OCI-LY7 (cell line): ENCODE results near the gene KREMEN1. TPM values are rescaled to one million over a fixed set of nuclear protein-coding genes. Genes with fewer than 3 reads are reported as not detected.

Experiments
- BruUV-seq: library from RNA; stranded (reverse); fragments of 400-500 nt; replicated peaks from 2 replicates; lab custom pipeline; 2021; lab: Mats Ljungman, UMichigan
- CTCF ChIA-PET: fragments of 300-600 bp; sonication (Branson Sonifier 250); formaldehyde crosslinking; loops from one replicate; lab custom pipeline; 2022; ENCODE audit warnings: antibody characterized with exemption; ENCODE audit not compliant: unreplicated experiment; lab: Charles Lee
- POLR2A ChIA-PET: fragments of 300-600 bp; sonication (Branson Sonifier 250); formaldehyde crosslinking; loops from one replicate; lab custom pipeline; 2022; ENCODE audit warnings: antibody characterized with exemption; lab: Charles Lee
- DNase-seq: peaks from one replicate; pipeline ENCODE4 v3.0.0-alpha.2; 2015; ENCODE audit warnings: low spot score
- H2AFZ ChIP-seq: fragments of 200-600 bp; sonication (generic), shearing (Covaris generic); 2 replicates; pipeline ENCODE4 v1.6.1; 2014; ENCODE audit warnings: mild to moderate bottlenecking, antibody characterized with exemption, low read length, moderate library complexity
- H3K27ac ChIP-seq: fragments of 200-600 bp; sonication (generic); 2 replicates; pipeline ENCODE4 v1.5.1; 2014; ENCODE audit warnings: mixed run types, low read depth, mild to moderate bottlenecking, moderate library complexity, low read length, inconsistent platforms; ENCODE audit not compliant: poor library complexity, severe bottlenecking
- H3K36me3 ChIP-seq: fragments of 200-600 bp; sonication (generic); 2 replicates; pipeline ENCODE4 v1.6.1; 2014; ENCODE audit warnings: mild to moderate bottlenecking, antibody characterized with exemption, low read length, moderate library complexity, mixed read lengths; ENCODE audit not compliant: insufficient read depth
- H3K4me1 ChIP-seq: fragments of 200-600 bp; sonication (generic); 2 replicates; pipeline ENCODE4 v1.5.1; 2014; ENCODE audit warnings: mild to moderate bottlenecking, low read length; ENCODE audit not compliant: insufficient read depth, poor library complexity, severe bottlenecking
- H3K4me2 ChIP-seq: fragments of 200-600 bp; sonication (generic); 2 replicates; pipeline ENCODE4 v1.6.1; 2014; ENCODE audit warnings: mild to moderate bottlenecking, low read length
- H3K4me3 ChIP-seq: fragments of 200-600 bp; sonication (generic); 2 replicates; pipeline ENCODE4 v1.5.1; 2014; ENCODE audit warnings: mild to moderate bottlenecking, low read depth, low read length; ENCODE audit not compliant: poor library complexity, severe bottlenecking
- H3K79me2 ChIP-seq: fragments of 200-600 bp; sonication (generic); 2 replicates; pipeline ENCODE4 v1.6.1; 2016; ENCODE audit warnings: low read depth, mild to moderate bottlenecking, low read length, moderate library complexity, mixed read lengths; ENCODE audit not compliant: insufficient read depth
- H3K9me2 ChIP-seq: fragments of 200-600 bp; sonication (generic); 2 replicates; pipeline ENCODE4 v1.6.1; 2016; ENCODE audit warnings: mild to moderate bottlenecking, low read length, mixed read lengths; ENCODE audit not compliant: insufficient read depth
- H3K9me3 ChIP-seq: fragments of 200-600 bp; sonication (generic); 2 replicates; pipeline ENCODE4 v1.6.1; 2014; ENCODE audit warnings: mild to moderate bottlenecking, mixed run types, low read length, mixed read lengths
- H4K20me1 ChIP-seq: fragments of 200-600 bp; sonication (generic); 2 replicates; pipeline ENCODE4 v1.6.1; 2014; ENCODE audit warnings: mild to moderate bottlenecking, antibody characterized with exemption, low read length, moderate library complexity, mixed read lengths; ENCODE audit not compliant: insufficient read depth
- CTCF ChIP-seq: fragments of 200-600 bp; sonication (generic); conservative IDR thresholded peaks from 2 replicates; pipeline ENCODE4 v1.5.1; 2014; ENCODE audit warnings: mild to moderate bottlenecking, antibody characterized with exemption, low read length, moderate library complexity, mixed read lengths
- EZH2phosphoT487 ChIP-seq: fragments of 200-600 bp; sonication (generic); IDR thresholded peaks from 2 replicates; pipeline ENCODE4 v1.6.1; 2018; ENCODE audit warnings: low read depth, borderline replicate concordance, mild to moderate bottlenecking, mixed run types, antibody characterized with exemption, low read length, moderate library complexity, mixed read lengths
- intact Hi-C: fragments of 100-400 bp; cut with micrococcal nuclease; formaldehyde crosslinking; loops from one replicate; pipeline ENCODE4 v1.10.0; 2022; ENCODE audit not compliant: unreplicated experiment
- total RNA-seq, 2 experiments: library from RNA; depleted of rRNA in 1 of 2; stranded (reverse); fragments of >200 nt in 1 of 2; shearing (Covaris generic) in 1 of 2; gene quantifications; 2 replicates each; pipeline ENCODE4 v1.2.3, GENCODE V29; 2014 to 2022

The KREMEN1 gene
- total RNA-seq, 2 experiments from 2014 or later = not detected

DNA sequence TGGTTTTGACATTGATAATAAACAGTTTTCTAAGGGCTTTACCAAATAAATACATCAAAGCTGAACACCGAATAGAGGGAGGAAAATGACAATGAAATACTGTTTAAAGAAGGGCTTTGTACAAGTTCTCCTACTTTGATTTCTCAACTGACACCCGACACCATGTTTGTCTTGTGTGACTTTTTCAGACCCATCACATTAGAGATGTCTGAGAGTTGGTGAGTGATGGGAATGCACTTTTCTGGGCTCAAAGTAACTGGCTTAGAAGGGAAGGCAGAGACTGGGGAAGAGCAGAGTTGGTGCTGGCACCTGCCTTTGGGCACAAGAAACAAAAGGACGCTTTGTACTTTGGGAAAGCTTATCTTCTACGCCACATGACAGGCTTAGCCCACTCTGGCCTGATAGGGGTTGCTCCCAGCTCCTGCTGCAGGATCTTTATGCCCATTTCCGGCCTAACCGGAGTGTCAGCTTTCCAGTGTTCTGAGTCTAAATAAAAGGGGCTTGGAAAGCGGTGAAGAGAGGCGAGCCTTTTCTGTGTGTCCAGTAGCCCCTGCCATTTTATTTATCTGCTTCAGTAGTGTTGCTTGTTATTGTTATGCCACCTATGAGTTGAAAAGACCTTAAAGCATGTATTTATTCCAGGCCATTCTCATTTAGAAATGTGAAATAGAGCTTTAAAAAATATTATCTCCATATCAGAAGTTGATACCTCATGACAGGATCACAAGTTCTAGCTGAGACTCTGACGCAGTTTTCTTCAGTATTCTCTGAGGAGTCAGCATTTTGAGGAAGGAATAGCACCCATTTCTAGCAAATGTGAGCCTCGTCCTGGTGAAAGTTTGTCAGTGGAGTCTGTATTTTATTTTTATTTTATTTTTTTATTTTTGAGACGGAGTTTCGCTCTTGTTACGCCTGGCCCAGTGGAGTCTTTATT lies 24.2 kb downstream of the KREMEN1 start:
- Histone ChIP-seq H3K4me2 (no peak overlapping the region), H3K9me3 (no peaks in the 10 kb centered on the region), H3K9me2 (no peaks in the 10 kb centered on the region), H3K79me2 (no peaks in the 10 kb centered on the region), H2AFZ (no peak overlapping the region), H4K20me1 (no peaks in the 10 kb centered on the region; the same call in 1 of the 2 replicates), H3K4me1 (no peaks in the 10 kb centered on the region), H3K36me3 (no peaks in the 10 kb centered on the region), H3K27ac (no peak overlapping the region), H3K4me3 (no peak overlapping the region)
- ChIA-PET POLR2A (interaction anchor here (1.7 kb wide), 1 partner anchor 14 kb away, joined by 3 read pairs; no protein-coding TSS in a partner anchor), CTCF (no interaction called here)
- BruUV-seq = no TSS peak
- no peak for DNase-seq
- intact Hi-C loops = no loop called here
- no peak for TF ChIP-seq CTCF
- TF ChIP-seq EZH2phosphoT487 = no peak

- CTCF ChIA-PET = no interaction called here
Measured at GRCh38 chr22:29098296-29098695, 25.5 kb downstream of the KREMEN1 start.

More at GRCh38 chr22:29098296-29098695, 25.5 kb downstream of the KREMEN1 start:
- Histone ChIP-seq H3K9me2 (no peaks in the 10 kb centered on the region), H2AFZ (no peak overlapping the region), H3K36me3 (no peaks in the 10 kb centered on the region), H3K9me3 (no peaks in the 10 kb centered on the region), H3K4me3 (no peak overlapping the region), H3K4me1 (no peaks in the 10 kb centered on the region), H3K79me2 (no peaks in the 10 kb centered on the region), H3K4me2 (no peak overlapping the region), H4K20me1 (no peaks in the 10 kb centered on the region), H3K27ac (no peak overlapping the region)
- no peak for DNase-seq
- POLR2A ChIA-PET = no interaction called here
- TF ChIP-seq CTCF (no peak), EZH2phosphoT487 (no peak)
- intact Hi-C loops = no loop called here
- BruUV-seq = no TSS peak
